Muscle layer of duodenum (tissue), 2 donors: Measurements from ENCODE around the gene MTARC1.

Experiments used
- H3K27ac ChIP-seq: one replicate; pipeline ENCODE4 v1.7.0; 2013; ENCODE audit warnings: mild to moderate bottlenecking, low read length
- H3K27me3 ChIP-seq: one replicate; pipeline ENCODE4 v1.7.0; 2013; ENCODE audit warnings: low read depth, mild to moderate bottlenecking, control low read depth, low read length
- H3K36me3 ChIP-seq, 2 donors: one replicate each; pipeline ENCODE4 v1.7.0; 2013; ENCODE audit warnings: low read length in 2 of 2, control low read depth in 1 of 2, mild to moderate bottlenecking in 1 of 2; ENCODE audit not compliant: insufficient read depth in 2 of 2, control insufficient read depth in 1 of 2
- H3K4me1 ChIP-seq, 2 donors: one replicate each; pipeline ENCODE4 v1.7.0; 2013; ENCODE audit warnings: low read length in 2 of 2, mild to moderate bottlenecking in 2 of 2, control low read depth in 1 of 2, moderate library complexity in 1 of 2; ENCODE audit not compliant: insufficient read depth in 2 of 2, control insufficient read depth in 1 of 2
- H3K4me3 ChIP-seq, 2 donors: one replicate each; pipeline ENCODE4 v1.7.0; 2013; ENCODE audit warnings: low read length in 2 of 2, low read depth in 1 of 2, mild to moderate bottlenecking in 1 of 2
- H3K9me3 ChIP-seq, 2 donors: one replicate each; pipeline ENCODE4 v1.7.0; 2013; ENCODE audit warnings: low read length in 2 of 2, control low read depth in 1 of 2, mild to moderate bottlenecking in 1 of 2; ENCODE audit not compliant: control insufficient read depth in 1 of 2
- donor health status: healthy.

MTARC1 gene

DNA sequence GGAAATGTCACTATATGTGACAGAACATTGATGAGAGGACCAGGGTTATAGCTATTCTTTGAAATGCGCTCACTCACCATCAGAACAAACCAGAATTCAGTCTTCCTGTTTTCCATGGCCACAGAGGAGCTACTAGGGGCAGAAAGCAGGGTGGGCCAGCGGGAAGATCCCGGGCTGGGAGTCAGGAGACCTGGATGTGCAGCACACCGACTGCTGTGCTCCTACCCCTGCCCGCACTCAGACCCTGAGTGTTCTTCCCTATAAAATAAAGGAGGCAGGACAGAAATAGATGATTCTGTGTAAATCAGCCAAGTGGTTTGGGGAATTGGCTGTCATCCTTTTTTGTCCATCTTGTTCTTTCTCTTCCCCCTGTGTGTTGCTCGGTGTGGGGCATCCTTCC is 21.0 kb downstream of the MTARC1 start:
- Histone ChIP-seq H3K4me1 (peaks cover 3 to 24% of the 10 kb centered on the region in 2 donors), H3K27me3 (no peaks in the 10 kb centered on the region), H3K9me3 (no peaks in the 10 kb centered on the region), H3K27ac (no peak overlapping the region), H3K36me3 (peaks cover 2 to 6% of the 10 kb centered on the region in 2 donors), H3K4me3 (no peak overlapping the region)

DNA sequence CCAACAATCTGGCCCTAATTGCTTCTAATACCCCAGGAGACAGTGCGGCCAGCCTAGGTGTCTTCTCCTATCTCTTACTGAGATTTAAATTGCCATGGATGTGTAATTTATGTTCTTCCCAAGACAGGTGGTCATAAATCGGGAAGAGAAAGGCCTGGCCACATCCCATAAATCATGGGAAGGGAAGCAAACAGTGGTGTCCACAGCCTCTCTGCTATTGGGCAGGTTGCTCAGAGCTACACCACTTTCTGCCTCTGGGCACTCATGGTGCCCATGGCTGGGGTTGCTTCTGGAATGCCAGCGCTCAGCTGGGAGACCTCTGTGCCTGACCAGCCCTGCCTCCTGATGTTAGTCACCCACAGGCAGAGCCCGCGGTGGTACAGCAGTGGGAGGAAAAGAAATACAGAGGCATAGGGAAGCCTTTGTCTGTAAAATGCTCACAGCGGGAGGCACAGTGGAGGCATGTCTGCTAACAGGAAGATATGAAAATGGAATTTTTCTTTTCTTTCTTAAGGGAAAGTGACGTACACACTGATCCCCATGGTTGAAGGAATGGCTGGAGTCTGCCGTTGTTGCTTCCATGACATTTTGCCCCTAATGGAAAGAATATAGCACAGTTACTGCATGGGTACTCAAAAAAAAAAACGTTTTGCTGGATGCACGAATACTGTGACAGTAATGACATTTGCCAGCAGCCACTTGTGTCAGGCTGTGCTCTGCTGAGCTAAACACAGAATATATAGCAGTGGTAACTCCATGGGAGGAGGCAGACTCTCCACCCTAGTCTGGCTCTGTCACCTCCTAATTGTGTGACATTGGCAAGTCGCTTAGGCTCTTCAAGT is 21.9 kb downstream of the MTARC1 start:
- H3K4me1 ChIP-seq = peaks cover 3 to 21% of the 10 kb centered on the region in 2 donors
- H3K9me3 ChIP-seq = no peaks in the 10 kb centered on the region
- peaks cover 2 to 6% of the 10 kb centered on the region in 2 donors for H3K36me3 ChIP-seq
- peak overlapping the region; percentile 1 for H3K27ac ChIP-seq
- H3K4me3 ChIP-seq = peak overlapping the region in 1 of 2 donors; percentile 27
- no peaks in the 10 kb centered on the region for H3K27me3 ChIP-seq

DNA sequence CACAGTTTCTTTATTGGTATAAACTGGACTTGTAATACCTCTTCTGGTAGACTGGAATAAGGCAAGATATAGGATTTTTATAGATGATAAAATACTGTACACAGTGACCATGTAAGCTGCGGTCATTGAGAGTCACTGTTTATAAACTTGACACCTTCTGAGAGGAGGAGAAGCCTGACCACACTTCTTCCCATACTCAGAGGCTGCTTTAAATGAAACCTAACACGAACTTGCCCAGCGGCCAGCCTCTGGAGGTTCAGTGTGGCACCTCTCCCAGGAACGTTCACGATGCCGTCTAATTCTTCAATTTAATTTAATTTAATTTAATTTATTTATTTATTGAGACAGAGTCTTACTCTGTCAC is 22.5 kb downstream of the MTARC1 start:
- Histone ChIP-seq H3K4me3 (no peak overlapping the region), H3K27me3 (no peaks in the 10 kb centered on the region), H3K4me1 (peaks cover 3 to 17% of the 10 kb centered on the region in 2 donors), H3K27ac (no peak overlapping the region), H3K36me3 (peaks cover 2 to 6% of the 10 kb centered on the region in 2 donors), H3K9me3 (no peaks in the 10 kb centered on the region)

DNA sequence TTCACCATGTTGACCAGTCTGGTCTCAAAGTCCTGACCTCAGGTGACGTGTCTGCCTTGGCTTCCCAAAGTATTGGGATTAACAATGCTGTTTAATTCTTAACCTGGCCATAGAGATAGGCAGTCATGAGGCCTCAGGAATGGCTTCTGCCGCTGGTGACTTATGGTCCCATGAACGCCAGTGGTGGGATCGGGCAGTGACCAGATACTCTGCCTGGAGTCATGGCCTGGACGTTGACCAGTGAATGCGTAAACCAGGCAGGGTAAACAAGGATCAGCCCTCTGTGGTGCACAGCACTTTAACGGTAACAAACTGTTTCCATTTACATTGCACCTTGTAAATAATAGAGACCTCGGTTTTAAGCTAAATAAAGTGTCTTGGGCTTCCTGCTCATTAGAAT is 23.0 kb downstream of the MTARC1 start:
- Histone ChIP-seq H3K4me3 (no peak overlapping the region), H3K27me3 (no peaks in the 10 kb centered on the region), H3K9me3 (no peaks in the 10 kb centered on the region), H3K27ac (no peak overlapping the region), H3K4me1 (peaks cover 3 to 20% of the 10 kb centered on the region in 2 donors), H3K36me3 (peaks cover 2 to 6% of the 10 kb centered on the region in 2 donors)

DNA sequence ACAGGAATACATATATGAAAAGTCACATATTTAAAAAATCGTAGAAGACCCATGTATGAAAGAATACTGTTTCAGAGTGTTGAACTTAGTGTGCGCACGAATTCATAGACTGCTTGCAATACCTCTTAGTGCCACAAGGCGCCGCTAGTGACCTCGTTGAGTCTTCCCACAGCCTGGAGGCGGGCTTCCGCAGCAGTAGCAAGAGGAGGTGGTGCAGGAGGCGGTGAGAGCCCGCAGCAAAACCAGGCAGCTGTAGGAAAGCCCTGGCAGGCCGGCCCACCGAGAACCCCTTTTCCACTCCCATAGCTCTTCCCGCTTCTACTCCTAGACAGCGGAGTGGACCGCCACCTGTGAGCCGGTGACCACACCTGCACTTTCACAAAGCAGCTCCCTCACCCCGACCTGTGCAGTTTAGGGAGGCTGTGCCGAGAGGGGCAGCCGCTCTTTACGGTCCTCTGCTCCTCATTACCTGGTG is 23.5 kb downstream of the MTARC1 start:
- Histone ChIP-seq H3K9me3 (no peaks in the 10 kb centered on the region), H3K4me1 (peaks cover 3 to 24% of the 10 kb centered on the region in 2 donors), H3K4me3 (peak overlapping the region in 1 of 2 donors; percentile 22), H3K27me3 (no peaks in the 10 kb centered on the region), H3K27ac (no peak overlapping the region), H3K36me3 (peaks cover 2 to 6% of the 10 kb centered on the region in 2 donors)

DNA sequence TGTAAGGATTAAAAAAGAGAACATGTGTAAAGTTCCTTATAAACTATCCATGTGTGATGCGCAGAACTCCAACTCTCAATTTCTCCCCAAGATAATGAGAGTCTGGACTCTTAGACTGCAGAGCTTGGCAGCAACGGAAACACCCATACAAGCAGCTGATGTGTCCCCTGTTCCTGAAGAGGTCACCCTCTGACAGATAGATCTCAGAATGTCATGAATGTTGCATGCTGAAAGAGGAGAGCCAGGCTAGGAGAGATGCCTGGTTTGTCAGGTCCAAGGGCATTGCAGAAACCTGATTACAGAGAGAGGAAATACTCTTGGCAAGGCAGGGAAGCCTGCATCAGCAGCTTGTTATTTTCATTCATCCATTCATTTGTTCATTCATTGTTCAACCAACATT is 24.2 kb downstream of the MTARC1 start:
- no peaks in the 10 kb centered on the region for H3K27me3 ChIP-seq
- H3K27ac ChIP-seq = no peak overlapping the region
- no peak overlapping the region for H3K4me3 ChIP-seq
- H3K4me1 ChIP-seq = peaks cover 3 to 31% of the 10 kb centered on the region in 2 donors
- peaks cover 2 to 6% of the 10 kb centered on the region in 2 donors for H3K36me3 ChIP-seq
- H3K9me3 ChIP-seq = no peaks in the 10 kb centered on the region

DNA sequence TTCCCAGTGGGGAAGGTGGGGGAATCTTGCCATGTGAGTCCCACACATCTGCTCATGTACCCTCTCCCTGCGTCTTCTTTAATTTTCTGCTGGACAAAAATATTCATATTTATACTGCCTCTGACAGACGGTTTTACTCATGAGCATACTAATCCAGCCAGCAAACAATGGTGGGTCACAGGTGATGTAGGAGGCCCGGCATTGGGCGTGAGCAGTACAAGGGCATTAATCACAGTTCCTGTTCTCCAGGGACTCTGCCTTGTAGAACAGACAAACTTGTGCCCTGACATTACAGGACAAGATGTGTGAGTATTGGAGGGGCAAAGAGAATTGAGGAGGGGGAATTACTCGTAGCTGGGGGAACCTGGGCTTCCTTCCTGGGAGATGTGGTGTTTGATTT is 25.0 kb downstream of the MTARC1 start:
- Histone ChIP-seq H3K4me1 (peaks cover 3 to 36% of the 10 kb centered on the region in 2 donors), H3K36me3 (peaks cover under 1 to 2% of the 10 kb centered on the region in 2 donors), H3K27me3 (no peaks in the 10 kb centered on the region), H3K27ac (no peak overlapping the region), H3K4me3 (no peak overlapping the region), H3K9me3 (no peaks in the 10 kb centered on the region)

DNA sequence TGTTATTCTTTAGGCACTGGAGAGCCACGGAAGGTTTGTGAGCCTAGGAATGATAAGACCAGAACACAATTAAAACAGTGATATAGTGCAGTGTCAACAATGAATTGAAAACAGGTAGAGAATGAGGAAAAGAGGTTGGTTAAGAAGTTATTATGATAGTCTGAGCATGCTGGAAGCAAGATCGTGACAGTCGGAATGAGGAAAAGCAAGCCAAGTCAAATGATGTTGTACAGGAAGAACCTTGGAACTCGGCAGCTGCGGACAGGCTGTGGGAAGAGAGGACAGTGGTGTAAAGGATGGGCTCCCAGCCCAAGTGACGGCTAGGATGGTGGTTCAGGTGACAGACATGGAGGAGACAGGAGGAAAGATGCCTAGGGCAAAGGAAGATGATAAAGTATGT is 25.6 kb downstream of the MTARC1 start:
- H3K36me3 ChIP-seq = peaks cover 0 to 2% of the 10 kb centered on the region in 2 donors

DNA sequence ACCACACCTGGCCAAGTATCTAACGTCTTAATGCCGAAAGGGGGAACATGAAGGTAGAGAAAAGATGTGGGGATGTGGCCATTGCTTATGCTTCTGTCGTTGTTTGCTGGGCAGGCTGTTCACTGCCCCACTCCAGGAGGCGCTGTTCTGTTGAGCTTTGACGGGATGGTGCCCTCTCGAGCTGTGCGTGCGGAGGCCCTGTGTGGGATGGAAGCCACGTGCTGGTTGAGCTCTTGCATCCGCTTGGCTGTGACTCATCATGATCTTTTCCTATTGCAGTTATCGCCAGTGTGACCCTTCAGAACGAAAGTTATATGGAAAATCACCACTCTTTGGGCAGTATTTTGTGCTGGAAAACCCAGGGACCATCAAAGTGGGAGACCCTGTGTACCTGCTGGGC is 26.3 kb downstream of the MTARC1 start:
- H3K36me3 ChIP-seq = peaks cover 0 to 2% of the 10 kb centered on the region in 2 donors
- no peaks in the 10 kb centered on the region for H3K27me3 ChIP-seq
- no peaks in the 10 kb centered on the region for H3K9me3 ChIP-seq
- no peak overlapping the region for H3K4me3 ChIP-seq
- no peak overlapping the region for H3K27ac ChIP-seq
- peaks cover 3 to 43% of the 10 kb centered on the region in 2 donors for H3K4me1 ChIP-seq

More for the DNA sequence above, 25.6 kb downstream of the MTARC1 start:
- no peak overlapping the region for H3K4me3 ChIP-seq
- H3K27me3 ChIP-seq = no peaks in the 10 kb centered on the region
- peaks cover 3 to 38% of the 10 kb centered on the region in 2 donors for H3K4me1 ChIP-seq
- H3K27ac ChIP-seq = no peak overlapping the region
- H3K9me3 ChIP-seq = no peaks in the 10 kb centered on the region

DNA sequence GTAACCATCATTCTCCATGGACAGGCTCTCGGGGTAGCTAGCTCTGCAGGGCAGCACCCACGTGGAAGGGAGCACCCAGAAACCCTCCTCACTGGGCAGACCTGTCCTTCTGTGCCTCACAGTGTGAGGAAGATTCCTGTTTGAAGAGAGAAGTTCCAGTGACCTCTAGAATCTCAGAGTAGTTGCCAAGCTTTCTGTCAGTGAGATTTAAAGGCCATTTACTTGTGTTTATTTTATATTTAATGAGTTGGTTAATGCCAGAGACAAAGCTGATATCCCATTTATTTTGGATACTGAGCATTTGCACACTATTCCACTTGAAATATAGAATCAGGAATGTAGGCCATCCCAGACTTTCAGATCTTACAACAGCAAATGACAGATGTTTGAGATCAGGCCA is 28.7 kb downstream of the MTARC1 start:
- H3K9me3 ChIP-seq = no peaks in the 10 kb centered on the region
- peaks cover 0 to 2% of the 10 kb centered on the region in 2 donors for H3K36me3 ChIP-seq
- no peak overlapping the region for H3K27ac ChIP-seq
- no peaks in the 10 kb centered on the region for H3K27me3 ChIP-seq
- H3K4me3 ChIP-seq = no peak overlapping the region
- H3K4me1 ChIP-seq = peaks cover 2 to 47% of the 10 kb centered on the region in 2 donors

DNA sequence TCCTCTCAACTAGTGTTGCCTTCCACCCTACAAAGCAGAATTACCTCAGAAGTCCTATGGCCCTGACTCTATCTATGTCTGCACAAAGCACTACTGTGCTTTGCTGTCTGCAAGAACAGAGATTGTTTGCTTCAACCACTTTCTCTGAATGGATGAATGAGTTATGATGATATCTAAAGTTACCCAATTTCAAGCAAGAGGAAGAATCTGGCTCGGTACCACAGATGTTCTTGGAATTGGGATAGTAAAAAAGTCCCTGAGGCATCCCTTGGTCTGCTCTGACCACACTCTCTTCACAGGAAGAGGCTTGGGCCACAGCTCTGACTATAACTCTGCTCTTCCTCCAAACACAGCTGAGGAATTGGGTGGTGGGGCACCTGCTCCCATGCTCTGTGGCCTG is 31.2 kb downstream of the MTARC1 start:
- H3K27me3 ChIP-seq = no peaks in the 10 kb centered on the region
- peaks cover 0 to 38% of the 10 kb centered on the region in 2 donors for H3K4me1 ChIP-seq
- H3K4me3 ChIP-seq = no peak overlapping the region
- peak overlapping the region; percentile 84 for H3K27ac ChIP-seq
- H3K36me3 ChIP-seq = no peaks in the 10 kb centered on the region
- H3K9me3 ChIP-seq = no peaks in the 10 kb centered on the region
